Fibroblast of lung (primary cell): ENCODE measurements around the gene LYPD6B.

Experiments used
- CTCF ChIP-seq, 2 donors: IDR thresholded peaks in 1 of 2; conservative IDR thresholded peaks in 1 of 2; 1 replicate in 1 of 2; 2 replicates in 1 of 2; pipeline ENCODE4 v1.5.1; 2011 to 2012; ENCODE audit warnings: low read length in 2 of 2, control low read depth in 1 of 2, inconsistent platforms in 1 of 2, low read depth in 1 of 2, mild to moderate bottlenecking in 1 of 2
- EZH2 ChIP-seq: IDR thresholded peaks from 2 replicates; pipeline ENCODE4 v1.5.1; 2012; ENCODE audit warnings: low read length, control low read depth, mild to moderate bottlenecking; ENCODE audit errors: missing control alignments

DNA sequence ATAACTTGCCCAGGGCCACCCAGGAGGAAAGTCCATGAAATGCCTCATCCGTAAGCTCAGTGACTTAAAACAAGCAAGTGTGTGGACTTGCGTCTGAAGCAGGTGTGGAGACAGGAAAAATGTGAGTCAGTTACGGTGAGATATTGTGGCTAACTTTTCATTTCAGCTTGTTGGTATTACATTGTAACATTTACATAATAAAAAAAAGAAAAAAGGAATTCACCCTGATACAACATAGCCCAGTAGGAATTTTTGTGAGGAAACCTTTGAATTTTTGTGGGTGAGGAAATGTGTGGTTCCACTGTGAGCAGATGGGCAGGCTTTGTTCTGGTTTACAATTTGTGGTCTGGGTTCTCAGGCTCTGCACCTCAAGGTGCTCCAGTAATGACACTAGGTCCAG is 33.7 kb upstream of the LYPD6B start:
- TF ChIP-seq CTCF (conservative IDR thresholded peaks at IDR 0.05 in 1 of 2, IDR thresholded peaks at IDR 0.05 in 1 of 2; ENCODE audit: low read depth in 1 of 2, low read length in 2 of 2): no peak
- no peak for TF ChIP-seq EZH2
